ENCODE data around the gene HARS2. TPM values are rescaled to one million over a fixed set of nuclear protein-coding genes. Genes with fewer than 3 reads are reported as not detected.
"Not testable (repeated sequence)": the region's sequence is repeated elsewhere in the genome, so short reads cannot be mapped to it uniquely, and the experiment has no call there.

HARS2 gene
- total RNA-seq, 1 donor = 28.6 TPM

GRCh38 chr5:140700177-140701144, 9.2 kb downstream of the HARS2 start, which contains the start of gene ZMAT2:
Gene ZMAT2 (plus strand): TSS chr5:140700447. CDS start chr5:140700461, 14 bp downstream.
- Histone ChIP-seq H3K27ac (ENCODE audit: low read depth, low read length) (peak within 1 kb of the TSS; percentile 66), H3K4me2 (ENCODE audit: insufficient read depth, low read length) (peak within 1 kb of the TSS; percentile 97), H3K4me1 (ENCODE audit: insufficient read depth, low read length) (peaks cover 8% of the 10 kb centered on the region), H3K79me2 (ENCODE audit: insufficient read depth, low read length) (peaks cover 31% of the 10 kb centered on the region), H2AFZ (ENCODE audit: low read length) (peak within 1 kb of the TSS; percentile 81), H4K20me1 (ENCODE audit: insufficient read depth, low read length) (peaks cover 7% of the 10 kb centered on the region), H3K4me3 (ENCODE audit: insufficient read depth, low read length) (peak within 1 kb of the TSS; percentile 87), H3K27me3 (ENCODE audit: insufficient read depth, low read length) (no peaks in the 10 kb centered on the region), H3K9me3 (ENCODE audit: low read depth, low read length) (no peaks in the 10 kb centered on the region), H3K36me3 (ENCODE audit: insufficient read depth, low read length) (peaks cover 79% of the 10 kb centered on the region)
- DNase-seq (ENCODE audit: insufficient read length, low spot score, missing footprints) = peak; percentile 87
- no peak for TF ChIP-seq CTCF (IDR thresholded peaks at IDR 0.05; ENCODE audit: extremely low read depth, low read depth, low read length)

GRCh38 chr5:140707812-140708211, 16.6 kb downstream of the HARS2 start:
- H4K20me1 ChIP-seq (ENCODE audit: insufficient read depth, low read length) = no peaks in the 10 kb centered on the region
- no peak overlapping the region for H3K4me2 ChIP-seq (ENCODE audit: insufficient read depth, low read length)
- H3K36me3 ChIP-seq (ENCODE audit: insufficient read depth, low read length) = peaks cover 41% of the 10 kb centered on the region
- no peak overlapping the region for H3K27ac ChIP-seq (ENCODE audit: low read depth, low read length)
- DNase-seq (ENCODE audit: insufficient read length, low spot score, missing footprints) = no peak
- peaks cover 2% of the 10 kb centered on the region for H3K79me2 ChIP-seq (ENCODE audit: insufficient read depth, low read length)
- no peaks in the 10 kb centered on the region for H3K4me1 ChIP-seq (ENCODE audit: insufficient read depth, low read length)
- no peaks in the 10 kb centered on the region for H3K27me3 ChIP-seq (ENCODE audit: insufficient read depth, low read length)
- no peak overlapping the region for H3K4me3 ChIP-seq (ENCODE audit: insufficient read depth, low read length)
- H3K9me3 ChIP-seq (ENCODE audit: low read depth, low read length) = no peaks in the 10 kb centered on the region
- H2AFZ ChIP-seq (ENCODE audit: low read length) = no peak overlapping the region
- no peak for TF ChIP-seq CTCF (IDR thresholded peaks at IDR 0.05; ENCODE audit: extremely low read depth, low read depth, low read length)

GRCh38 chr5:140708787-140709186, 17.5 kb downstream of the HARS2 start:
- H3K4me1 ChIP-seq (ENCODE audit: insufficient read depth, low read length); H2AFZ ChIP-seq (ENCODE audit: low read length); H3K27me3 ChIP-seq (ENCODE audit: insufficient read depth, low read length); H3K79me2 ChIP-seq (ENCODE audit: insufficient read depth, low read length); DNase-seq (ENCODE audit: insufficient read length, low spot score, missing footprints); H4K20me1 ChIP-seq (ENCODE audit: insufficient read depth, low read length); H3K27ac ChIP-seq (ENCODE audit: low read depth, low read length); H3K4me2 ChIP-seq (ENCODE audit: insufficient read depth, low read length); H3K4me3 ChIP-seq (ENCODE audit: insufficient read depth, low read length); H3K9me3 ChIP-seq (ENCODE audit: low read depth, low read length): not testable (repeated sequence)
- H3K36me3 ChIP-seq (ENCODE audit: insufficient read depth, low read length) = peaks cover 33% of the 10 kb centered on the region

GRCh38 chr5:140710899-140711552, 19.8 kb downstream of the HARS2 start:
- Histone ChIP-seq H3K4me1 (ENCODE audit: insufficient read depth, low read length) (no peaks in the 10 kb centered on the region), H3K4me3 (ENCODE audit: insufficient read depth, low read length) (peak overlapping the region; percentile 87)
- no peak for TF ChIP-seq CTCF (IDR thresholded peaks at IDR 0.05; ENCODE audit: extremely low read depth, low read depth, low read length)

More at GRCh38 chr5:140710899-140711552, 19.8 kb downstream of the HARS2 start:
- Histone ChIP-seq H4K20me1 (ENCODE audit: insufficient read depth, low read length) (no peaks in the 10 kb centered on the region), H3K79me2 (ENCODE audit: insufficient read depth, low read length) (no peaks in the 10 kb centered on the region), H3K27ac (ENCODE audit: low read depth, low read length) (peak overlapping the region; percentile 71), H3K4me2 (ENCODE audit: insufficient read depth, low read length) (peak overlapping the region; percentile 96), H3K9me3 (ENCODE audit: low read depth, low read length) (no peaks in the 10 kb centered on the region), H2AFZ (ENCODE audit: low read length) (peak overlapping the region; percentile 96), H3K36me3 (ENCODE audit: insufficient read depth, low read length) (peaks cover 11% of the 10 kb centered on the region), H3K27me3 (ENCODE audit: insufficient read depth, low read length) (no peaks in the 10 kb centered on the region)
- peak; percentile 88 for DNase-seq (ENCODE audit: insufficient read length, low spot score, missing footprints)
